Keratinocyte (primary cell): ENCODE results near the gene GNB5. TPM values are rescaled to one million over a fixed set of nuclear protein-coding genes. Genes with fewer than 3 reads are reported as not detected.

Source experiments
- DNase-seq: peaks from one replicate; pipeline ENCODE4 v3.0.0-alpha.2; 2011; ENCODE audit warnings: low read depth, missing footprints, low spot score
- FAIRE-seq: peaks from 2 replicates; lab custom pipeline; 2011; peaks lifted over from hg19 to GRCh38; lab: Jason Lieb, UNC
- H2AFZ ChIP-seq: 2 replicates; pipeline ENCODE4 v1.6.0; 2012; ENCODE audit warnings: low read length, control low read depth, inconsistent platforms; ENCODE audit not compliant: control insufficient read depth
- H3K27ac ChIP-seq: 2 replicates; pipeline ENCODE4 v1.5.1; 2011; ENCODE audit warnings: low read length; ENCODE audit not compliant: control insufficient read depth, insufficient read depth
- H3K27me3 ChIP-seq: 3 replicates; pipeline ENCODE4 v1.6.0; 2011; ENCODE audit warnings: low read length; ENCODE audit not compliant: control insufficient read depth, insufficient read depth; ENCODE audit errors: extremely low read depth
- H3K36me3 ChIP-seq, 2 experiments: 2 replicates in 1 of 2; 3 replicates in 1 of 2; pipeline ENCODE4 v1.5.1; 2011; ENCODE audit warnings: low read length in 2 of 2, mild to moderate bottlenecking in 1 of 2; ENCODE audit not compliant: control insufficient read depth in 2 of 2, insufficient read depth in 2 of 2; ENCODE audit errors: extremely low read depth in 1 of 2
- H3K4me1 ChIP-seq: 3 replicates; pipeline ENCODE4 v1.5.1; 2011; ENCODE audit warnings: low read length; ENCODE audit not compliant: control insufficient read depth, insufficient read depth; ENCODE audit errors: extremely low read depth
- H3K4me2 ChIP-seq: 3 replicates; pipeline ENCODE4 v1.6.0; 2011; ENCODE audit warnings: low read depth, low read length; ENCODE audit not compliant: control insufficient read depth, insufficient read depth; ENCODE audit errors: extremely low read depth
- H3K4me3 ChIP-seq, 3 experiments: fragments of 200-600 bp in 1 of 3; sonication (generic) in 1 of 3; 2 replicates in 2 of 3; 3 replicates in 1 of 3; pipeline ENCODE4 v1.5.1; 2011 to 2016; ENCODE audit warnings: low read length in 3 of 3, mild to moderate bottlenecking in 3 of 3, control low read depth in 2 of 3, inconsistent platforms in 1 of 3, low read depth in 1 of 3, mixed read lengths in 1 of 3, mixed run types in 1 of 3, moderate library complexity in 1 of 3; ENCODE audit not compliant: control insufficient read depth in 2 of 3, insufficient read depth in 2 of 3; ENCODE audit errors: extremely low read depth in 1 of 3
- H3K79me2 ChIP-seq: 2 replicates; pipeline ENCODE4 v1.6.0; 2012; ENCODE audit warnings: low read length; ENCODE audit not compliant: control insufficient read depth, insufficient read depth
- H3K9ac ChIP-seq: 3 replicates; pipeline ENCODE4 v1.6.0; 2011; ENCODE audit warnings: low read length; ENCODE audit not compliant: control insufficient read depth, insufficient read depth; ENCODE audit errors: extremely low read depth
- H3K9me1 ChIP-seq: 3 replicates; pipeline ENCODE4 v1.6.0; 2011; ENCODE audit warnings: low read length; ENCODE audit not compliant: control insufficient read depth, insufficient read depth; ENCODE audit errors: extremely low read depth
- H3K9me3 ChIP-seq: 2 replicates; pipeline ENCODE4 v1.5.1; 2012; ENCODE audit warnings: low read depth, low read length; ENCODE audit not compliant: control insufficient read depth
- H4K20me1 ChIP-seq: 3 replicates; pipeline ENCODE4 v1.6.0; 2011; ENCODE audit warnings: low read length; ENCODE audit not compliant: control insufficient read depth, insufficient read depth; ENCODE audit errors: extremely low read depth
- CTCF ChIP-seq, 3 experiments: IDR thresholded peaks in 1 of 3; conservative IDR thresholded peaks in 1 of 3; optimal IDR thresholded peaks in 1 of 3; 2 replicates in 2 of 3; 3 replicates in 1 of 3; pipeline versions ENCODE3 to v1.5.1; 2011; ENCODE audit warnings: low read length in 3 of 3, mild to moderate bottlenecking in 3 of 3, moderate library complexity in 2 of 3, control low read depth in 1 of 3, inconsistent platforms in 1 of 3; ENCODE audit not compliant: insufficient read depth in 2 of 3; ENCODE audit errors: extremely low read depth in 1 of 3
- EZH2 ChIP-seq: IDR thresholded peaks from one replicate; pipeline ENCODE4 v1.6.1; 2012; ENCODE audit warnings: inconsistent platforms, mild to moderate bottlenecking, low read length, moderate library complexity
- dilution Hi-C: fragments of 300-500 bp; cut with MboI; formaldehyde crosslinking; loops from one replicate; pipeline ENCODE4 v1.7.0; 2020; ENCODE audit warnings: low sequenced_read_pairs; ENCODE audit not compliant: extremely low pct_ligation_motif_present
- polyA plus RNA-seq, 5 experiments: library from polyadenylated mRNA; depleted of rRNA in 3 of 5; stranded (reverse) in 3 of 5; stranded (forward) in 1 of 5; unstranded in 1 of 5; fragments of >200 nt; gene quantifications; 1 replicate in 1 of 5; 2 replicates in 3 of 5; 3 replicates in 1 of 5; pipeline versions ENCODE4 v1.2.1 to v1.2.3, GENCODE V29; 2011 to 2012; ENCODE audit warnings: missing spikeins in 2 of 5, low read depth in 1 of 5, low replicate concordance in 1 of 5

Gene GNB5
- polyA plus RNA-seq, 1 donor (not counting 4 experiments of a cell fraction or from before 2014, with no cell fraction given), result 25.8 TPM

DNA sequence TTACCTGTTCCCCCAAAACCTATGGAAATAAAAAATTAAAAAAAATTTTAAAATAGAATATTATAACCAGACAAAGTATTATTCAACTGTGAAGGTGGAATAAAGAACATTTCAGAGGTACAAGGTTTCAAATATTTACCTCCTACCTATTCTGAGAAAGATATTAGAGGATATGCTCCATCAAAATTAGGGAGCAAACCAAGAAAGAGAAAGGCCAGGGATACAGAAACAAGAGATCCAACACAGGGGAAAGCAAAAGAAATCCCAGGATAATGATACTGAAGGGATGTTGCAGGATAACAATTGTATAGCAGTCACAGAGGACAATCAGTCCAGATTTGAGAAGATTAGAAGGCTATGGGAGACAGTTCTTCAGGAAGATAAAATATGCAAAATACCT lies 101.0 kb downstream of the GNB5 start:
- H2AFZ ChIP-seq, result no peak overlapping the region
- H3K27me3 ChIP-seq, result no peaks in the 10 kb centered on the region
- peaks cover 29% of the 10 kb centered on the region for H3K4me1 ChIP-seq
- no peaks in the 10 kb centered on the region for H4K20me1 ChIP-seq
- DNase-seq (no peak), FAIRE-seq (no peak)
- H3K79me2 ChIP-seq, result no peaks in the 10 kb centered on the region
- H3K27ac ChIP-seq, result no peak overlapping the region
- H3K9me3 ChIP-seq, result peaks cover 3% of the 10 kb centered on the region
- no peak overlapping the region for H3K4me3 ChIP-seq
- TF ChIP-seq EZH2 (no peak), CTCF (optimal IDR thresholded peaks at IDR 0.05 in 1 of 3, IDR thresholded peaks at IDR 0.05 in 1 of 3, conservative IDR thresholded peaks at IDR 0.05 in 1 of 3; ENCODE audit: extremely low read depth in 1 of 3, insufficient read depth in 2 of 3, low read length in 3 of 3) (no peak)
- dilution Hi-C loops, result no loop called here
- no peaks in the 10 kb centered on the region for H3K9me1 ChIP-seq
- H3K4me2 ChIP-seq, result no peak overlapping the region
- H3K9ac ChIP-seq, result no peak overlapping the region
- no peaks in the 10 kb centered on the region for H3K36me3 ChIP-seq

DNA sequence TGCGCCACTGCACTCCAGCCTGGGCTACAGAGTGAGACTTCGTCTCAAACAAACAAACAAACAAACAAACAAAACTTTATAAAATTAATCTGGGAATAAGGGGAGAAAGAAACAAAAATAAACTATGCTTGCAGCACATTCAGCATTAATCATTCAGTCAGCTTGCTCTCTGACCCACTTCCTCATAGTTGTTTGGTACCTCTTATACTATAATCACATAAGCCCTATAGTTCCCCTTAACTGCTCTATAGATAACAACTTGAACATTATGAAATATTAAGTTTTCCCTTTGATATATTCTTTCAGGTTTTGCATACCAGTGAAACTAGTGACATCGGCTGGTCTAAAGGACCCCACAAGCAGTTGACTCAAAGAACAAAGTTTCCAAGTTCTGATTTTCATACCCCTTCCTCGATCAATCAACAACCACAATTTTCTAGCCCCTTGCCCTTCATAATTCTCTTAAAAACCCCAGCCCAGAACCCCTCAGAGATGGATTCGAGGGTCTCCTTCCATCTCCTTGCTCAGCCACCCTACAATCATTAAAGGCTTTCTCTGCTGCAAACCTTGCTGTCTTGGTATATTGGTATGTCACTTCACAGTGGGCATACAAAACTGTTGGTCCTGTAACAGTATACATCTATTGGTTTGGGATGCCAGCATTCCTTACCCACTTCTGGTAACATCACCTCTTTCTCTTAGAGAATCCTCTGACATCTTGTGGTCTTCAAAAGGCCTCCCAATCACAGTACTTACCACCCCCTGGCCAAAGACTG lies 105.0 kb downstream of the GNB5 start:
- no peak for FAIRE-seq
- H2AFZ ChIP-seq, result no peak overlapping the region
- H3K27me3 ChIP-seq, result no peaks in the 10 kb centered on the region
- no peak overlapping the region for H3K4me3 ChIP-seq
- no peaks in the 10 kb centered on the region for H3K9me1 ChIP-seq
- H3K9ac ChIP-seq, result no peak overlapping the region
- H3K79me2 ChIP-seq, result no peaks in the 10 kb centered on the region
- no peak overlapping the region for H3K27ac ChIP-seq
- H3K4me2 ChIP-seq, result no peak overlapping the region
- no peaks in the 10 kb centered on the region for H4K20me1 ChIP-seq
- TF ChIP-seq CTCF (optimal IDR thresholded peaks at IDR 0.05 in 1 of 3, IDR thresholded peaks at IDR 0.05 in 1 of 3, conservative IDR thresholded peaks at IDR 0.05 in 1 of 3; ENCODE audit: extremely low read depth in 1 of 3, insufficient read depth in 2 of 3, low read length in 3 of 3) (no peak), EZH2 (no peak)
- H3K4me1 ChIP-seq, result peaks cover 3% of the 10 kb centered on the region
- dilution Hi-C loops, result no loop called here
- DNase-seq, result no peak
- H3K9me3 ChIP-seq, result peaks cover 3% of the 10 kb centered on the region
- H3K36me3 ChIP-seq, result no peaks in the 10 kb centered on the region
